Liver (tissue), 9 donors: ENCODE data around the gene PLCB1. TPM values are rescaled to one million over a fixed set of nuclear protein-coding genes. Genes with fewer than 3 reads are reported as not detected.

Experiments
- DNase-seq: peaks from one replicate; pipeline ENCODE4 v3.0.0-alpha.2; 2017; ENCODE audit warnings: low spot score
- H3K27ac ChIP-seq, 2 donors: one replicate each; pipeline ENCODE4 v1.7.0; 2013; ENCODE audit warnings: inconsistent platforms in 2 of 2, low read length in 2 of 2, control low read depth in 1 of 2, low read depth in 1 of 2, mild to moderate bottlenecking in 1 of 2
- H3K27me3 ChIP-seq, 4 donors: one replicate each; pipeline versions ENCODE4 v1.6.1 to v1.7.0; 2013; ENCODE audit warnings: low read length in 3 of 4, inconsistent platforms in 1 of 4, mild to moderate bottlenecking in 1 of 4, moderate library complexity in 1 of 4; ENCODE audit not compliant: control insufficient read depth in 4 of 4, insufficient read depth in 4 of 4
- H3K36me3 ChIP-seq, 4 donors: one replicate each; pipeline versions ENCODE4 v1.6.1 to v1.7.0; 2013; ENCODE audit warnings: low read length in 3 of 4, mild to moderate bottlenecking in 3 of 4, low read depth in 1 of 4, moderate library complexity in 1 of 4; ENCODE audit not compliant: control insufficient read depth in 4 of 4, insufficient read depth in 3 of 4
- H3K4me1 ChIP-seq, 4 donors: one replicate each; pipeline versions ENCODE4 v1.6.1 to v1.7.0; 2013; ENCODE audit warnings: low read length in 3 of 4, mild to moderate bottlenecking in 3 of 4, moderate library complexity in 1 of 4; ENCODE audit not compliant: control insufficient read depth in 4 of 4, insufficient read depth in 4 of 4
- H3K4me3 ChIP-seq, 3 donors: one replicate each; pipeline versions ENCODE4 v1.6.1 to v1.7.0; 2013; ENCODE audit warnings: low read length in 3 of 3, control low read depth in 1 of 3, low read depth in 1 of 3, mild to moderate bottlenecking in 1 of 3
- H3K9ac ChIP-seq, 2 donors: one replicate each; pipeline ENCODE4 v1.7.0; 2013; ENCODE audit warnings: low read length in 2 of 2, mild to moderate bottlenecking in 2 of 2, moderate library complexity in 2 of 2, control low read depth in 1 of 2, low read depth in 1 of 2
- H3K9me3 ChIP-seq, 4 donors: one replicate each; pipeline versions ENCODE4 v1.6.1 to v1.7.0; 2013; ENCODE audit warnings: low read length in 3 of 4; ENCODE audit not compliant: control insufficient read depth in 4 of 4
- ATF3 ChIP-seq: IDR thresholded peaks from 2 replicates; pipeline ENCODE4 v1.6.1; 2016; ENCODE audit warnings: antibody characterized with exemption
- CTCF ChIP-seq: fragments of 150-350 bp; IDR thresholded peaks from 2 replicates; pipeline ENCODE4 v1.5.1; 2017; ENCODE audit warnings: improper control_type of control experiment, low read depth, low read length; ENCODE audit not compliant: missing input control
- EGR1 ChIP-seq, 2 donors: IDR thresholded peaks; 2 replicates each; pipeline ENCODE4 v1.6.1; 2016 to 2018; ENCODE audit warnings: antibody characterized with exemption in 2 of 2, low read depth in 2 of 2
- FOXA1 ChIP-seq: IDR thresholded peaks from 2 replicates; pipeline ENCODE4 v1.6.1; 2016; ENCODE audit warnings: antibody characterized with exemption
- FOXA2 ChIP-seq: IDR thresholded peaks from 2 replicates; pipeline ENCODE4 v1.6.1; 2016; ENCODE audit warnings: antibody characterized with exemption
- GABPA ChIP-seq, 2 donors: IDR thresholded peaks in 1 of 2; conservative IDR thresholded peaks in 1 of 2; 2 replicates each; pipeline ENCODE4 v1.6.1; 2016; ENCODE audit warnings: antibody characterized with exemption in 2 of 2, mild to moderate bottlenecking in 1 of 2, moderate library complexity in 1 of 2
- HNF4A ChIP-seq, 2 donors: conservative IDR thresholded peaks; 2 replicates each; pipeline ENCODE4 v1.6.1; 2016; ENCODE audit warnings: antibody characterized with exemption in 2 of 2, mild to moderate bottlenecking in 2 of 2
- HNF4G ChIP-seq: IDR thresholded peaks from 2 replicates; pipeline ENCODE4 v1.6.1; 2016; ENCODE audit warnings: antibody characterized with exemption
- JUND ChIP-seq, 2 donors: IDR thresholded peaks; 2 replicates each; pipeline ENCODE4 v1.6.1; 2016; ENCODE audit warnings: antibody characterized with exemption in 2 of 2
- MAX ChIP-seq: IDR thresholded peaks from 2 replicates; pipeline ENCODE4 v1.6.1; 2016; ENCODE audit warnings: antibody characterized with exemption
- NR2F2 ChIP-seq: IDR thresholded peaks from 2 replicates; pipeline ENCODE4 v1.6.1; 2016; ENCODE audit warnings: antibody characterized with exemption
- RAD21 ChIP-seq, 2 donors: IDR thresholded peaks; 2 replicates each; pipeline ENCODE4 v1.6.1; 2016; ENCODE audit warnings: antibody characterized with exemption in 2 of 2, mild to moderate bottlenecking in 2 of 2
- REST ChIP-seq: IDR thresholded peaks from 2 replicates; pipeline ENCODE4 v1.6.1; 2016; ENCODE audit warnings: antibody characterized with exemption, mild to moderate bottlenecking
- RXRA ChIP-seq, 2 donors: IDR thresholded peaks; 2 replicates each; pipeline ENCODE4 v1.6.1; 2017 to 2018; ENCODE audit warnings: antibody characterized with exemption in 2 of 2, mild to moderate bottlenecking in 1 of 2
- SP1 ChIP-seq: IDR thresholded peaks from 2 replicates; pipeline ENCODE4 v1.6.1; 2018; ENCODE audit warnings: antibody characterized with exemption, mild to moderate bottlenecking
- TAF1 ChIP-seq: conservative IDR thresholded peaks from 2 replicates; pipeline ENCODE4 v1.6.1; 2016; ENCODE audit warnings: antibody characterized with exemption, mild to moderate bottlenecking
- YY1 ChIP-seq: IDR thresholded peaks from 2 replicates; pipeline ENCODE4 v1.6.1; 2016; ENCODE audit warnings: antibody characterized with exemption, mild to moderate bottlenecking
- ZBTB33 ChIP-seq: IDR thresholded peaks from 2 replicates; pipeline ENCODE4 v1.6.1; 2016; ENCODE audit warnings: antibody characterized with exemption
- WGBS: extraction: QIAGEN DNeasy Blood & Tissue Kit; methylation state at CpG from one replicate; pipeline ENCODE4 v1.1.7; 2013; 5-methylcytosine and 5-hydroxymethylcytosine counted together
- polyA plus RNA-seq, 2 donors: library from polyadenylated mRNA; stranded (reverse) in 1 of 2; unstranded in 1 of 2; fragments of 200-250 nt in 1 of 2; fragments of >200 nt in 1 of 2; fragmentation: Nextera tagmentation in 1 of 2; extraction: Ambion mirVana in 1 of 2; gene quantifications; one replicate each; pipeline versions ENCODE4 v1.2.1 to v1.2.3, GENCODE V29; 2013 to 2015
- total RNA-seq, 2 donors: library from RNA; depleted of rRNA; stranded (reverse); fragments of >200 nt; gene quantifications; one replicate each; pipeline ENCODE4 v1.2.3, GENCODE V29; 2014
- donor health status: healthy.
- donor health status: healthy.
- donor health status: healthy.
- donor health status: healthy.
- donor health status: healthy.

PLCB1 gene
- total and polyA plus RNA-seq, 4 donors = 3.7 to 13.5 (median 5.9) TPM

GRCh38 chr20:8581446-8582183 lies 449.5 kb downstream of the PLCB1 start:
- 96% methylated on average over 3 of the region's 3 CpGs for WGBS
- Histone ChIP-seq H3K27me3 (no peaks in the 10 kb centered on the region), H3K9ac (no peak overlapping the region), H3K36me3 (no peaks in the 10 kb centered on the region), H3K4me1 (no peaks in the 10 kb centered on the region), H3K9me3 (no peaks in the 10 kb centered on the region), H3K4me3 (no peak overlapping the region), H3K27ac (no peak overlapping the region)
- no peak for DNase-seq
- TF ChIP-seq TAF1 = no peak
- TF ChIP-seq ZBTB33 = no peak
- no peak for TF ChIP-seq CTCF
- TF ChIP-seq YY1 = no peak
- TF ChIP-seq RXRA (IDR thresholded peaks at IDR 0.05) = no peak
- no peak for TF ChIP-seq FOXA1
- no peak for TF ChIP-seq SP1
- no peak for TF ChIP-seq HNF4A (conservative IDR thresholded peaks at IDR 0.05)
- no peak for TF ChIP-seq ATF3
- TF ChIP-seq HNF4G = no peak
- no peak for TF ChIP-seq JUND (IDR thresholded peaks at IDR 0.05)
- no peak for TF ChIP-seq EGR1 (IDR thresholded peaks at IDR 0.05; ENCODE audit: low read depth in 2 of 2)

GRCh38 chr20:8583012-8583565 lies 451.0 kb downstream of the PLCB1 start:
- Histone ChIP-seq H3K27me3 (no peaks in the 10 kb centered on the region), H3K27ac (no peak overlapping the region), H3K36me3 (no peaks in the 10 kb centered on the region), H3K4me1 (no peaks in the 10 kb centered on the region), H3K9ac (no peak overlapping the region), H3K4me3 (no peak overlapping the region), H3K9me3 (no peaks in the 10 kb centered on the region)
- DNase-seq = no peak
- 91% methylated on average over 1 of the region's 1 CpG for WGBS
- no peak for TF ChIP-seq EGR1 (IDR thresholded peaks at IDR 0.05; ENCODE audit: low read depth in 2 of 2)
- no peak for TF ChIP-seq CTCF
- no peak for TF ChIP-seq HNF4G
- no peak for TF ChIP-seq REST
- TF ChIP-seq RXRA (IDR thresholded peaks at IDR 0.05) = no peak
- TF ChIP-seq HNF4A (conservative IDR thresholded peaks at IDR 0.05) = no peak
- TF ChIP-seq ZBTB33 = no peak
- TF ChIP-seq MAX = no peak
- no peak for TF ChIP-seq RAD21 (IDR thresholded peaks at IDR 0.05)
- TF ChIP-seq YY1 = no peak
- TF ChIP-seq ATF3 = no peak
- TF ChIP-seq NR2F2 = no peak
- TF ChIP-seq TAF1 = no peak
- no peak for TF ChIP-seq FOXA2
- TF ChIP-seq GABPA (IDR thresholded peaks at IDR 0.05 in 1 of 2, conservative IDR thresholded peaks at IDR 0.05 in 1 of 2) = no peak
